ENCODE results near the gene TNFRSF14.

Gene TNFRSF14

GRCh38 chr1:2603521-2604155, 47.5 kb downstream of the TNFRSF14 start:
- no peak for DNase-seq (ENCODE audit: low read depth)
- H3K4me3 ChIP-seq (ENCODE audit: low read length): no peak overlapping the region
- TF ChIP-seq CTCF (conservative IDR thresholded peaks at IDR 0.05; ENCODE audit: low read length): no peak

DNA sequence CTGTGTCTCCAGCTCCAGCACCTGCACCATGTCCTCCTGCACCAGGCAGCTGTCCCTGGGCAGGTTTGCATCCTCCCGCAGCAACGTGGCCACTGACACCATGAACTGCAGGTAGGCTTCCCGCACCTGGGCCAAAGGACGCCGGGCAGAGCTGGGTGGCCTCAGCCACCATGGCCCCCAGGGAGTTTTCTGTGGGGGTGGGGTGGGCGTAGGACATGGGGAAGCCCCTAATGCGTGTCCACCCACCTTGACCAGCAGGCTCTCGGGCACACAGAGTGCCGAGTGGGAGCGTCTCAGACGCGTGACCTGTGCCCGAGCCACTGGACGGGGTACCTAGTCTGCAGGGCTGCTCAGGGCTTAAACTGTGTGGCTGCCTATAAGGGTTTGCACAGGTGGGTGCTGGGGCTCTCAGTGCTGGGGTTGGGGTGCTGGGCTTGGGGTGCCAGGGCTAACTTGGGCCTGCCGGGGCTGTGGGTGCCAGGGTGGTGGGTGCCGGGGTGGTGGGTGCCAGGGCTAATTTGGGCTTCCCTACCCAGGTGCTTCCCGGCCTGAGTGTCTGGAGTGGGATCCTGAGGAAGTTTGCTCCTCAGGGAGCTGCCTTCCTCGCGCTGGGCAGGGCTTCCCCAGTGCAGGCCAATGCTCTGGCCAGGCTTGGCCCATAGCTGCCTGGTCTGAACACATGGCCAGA, 48.1 kb downstream of the TNFRSF14 start:
- no peak overlapping the region for H3K4me3 ChIP-seq (ENCODE audit: low read length)
- DNase-seq (ENCODE audit: low read depth): no peak
- TF ChIP-seq CTCF (conservative IDR thresholded peaks at IDR 0.05; ENCODE audit: low read length): no peak

GRCh38 chr1:2604844-2605508, 48.8 kb downstream of the TNFRSF14 start:
- TF ChIP-seq CTCF (conservative IDR thresholded peaks at IDR 0.05; ENCODE audit: low read length): no peak
- H3K4me3 ChIP-seq (ENCODE audit: low read length): no peak overlapping the region
- no peak for DNase-seq (ENCODE audit: low read depth)

DNA sequence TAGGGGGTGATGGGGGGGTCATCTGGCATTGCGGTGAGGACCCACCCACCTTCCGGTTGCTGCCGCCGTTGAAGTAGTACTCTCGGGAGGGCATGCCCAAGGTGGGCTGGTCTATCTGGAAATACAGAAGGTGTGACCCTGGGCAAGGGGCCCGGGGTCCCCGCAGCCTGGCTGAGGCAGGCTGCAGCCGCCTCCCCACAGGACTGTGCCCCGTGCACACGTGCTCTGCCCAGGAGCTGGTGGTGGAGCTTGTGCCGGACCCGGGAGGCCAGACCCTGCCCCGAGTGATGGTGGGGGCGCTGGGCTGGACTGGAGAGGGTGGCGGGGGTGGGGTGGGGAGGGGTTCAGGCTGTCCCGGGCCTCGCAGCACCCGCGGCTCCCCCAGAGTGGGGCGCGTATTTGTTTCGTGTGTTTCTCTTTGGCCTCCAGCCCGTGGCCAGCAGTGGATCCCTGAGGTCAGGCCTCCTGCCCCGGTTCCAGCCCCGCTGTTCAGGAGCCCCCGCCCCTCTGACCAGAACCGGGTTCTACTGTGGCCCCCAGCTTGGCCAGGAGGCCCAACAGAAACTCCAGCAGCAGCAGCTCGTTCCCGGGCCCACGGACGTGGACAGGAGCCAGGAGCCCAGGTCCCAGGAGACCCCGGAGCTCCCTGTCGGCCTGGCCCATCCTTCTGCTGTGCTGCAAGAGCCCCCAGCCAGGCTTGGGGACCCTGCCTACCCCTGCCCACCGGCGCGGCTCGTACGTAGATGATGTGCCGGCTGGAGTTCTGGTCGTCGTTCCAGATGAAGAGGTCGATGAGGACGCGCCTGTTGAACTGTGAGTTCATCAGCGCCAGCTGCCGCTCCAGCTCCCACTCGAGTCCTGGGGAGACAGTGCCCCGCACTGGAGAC, 49.6 kb downstream of the TNFRSF14 start:
- DNase-seq (ENCODE audit: low read depth): no peak
- TF ChIP-seq CTCF (conservative IDR thresholded peaks at IDR 0.05; ENCODE audit: low read length): no peak
- no peak overlapping the region for H3K4me3 ChIP-seq (ENCODE audit: low read length)

DNA sequence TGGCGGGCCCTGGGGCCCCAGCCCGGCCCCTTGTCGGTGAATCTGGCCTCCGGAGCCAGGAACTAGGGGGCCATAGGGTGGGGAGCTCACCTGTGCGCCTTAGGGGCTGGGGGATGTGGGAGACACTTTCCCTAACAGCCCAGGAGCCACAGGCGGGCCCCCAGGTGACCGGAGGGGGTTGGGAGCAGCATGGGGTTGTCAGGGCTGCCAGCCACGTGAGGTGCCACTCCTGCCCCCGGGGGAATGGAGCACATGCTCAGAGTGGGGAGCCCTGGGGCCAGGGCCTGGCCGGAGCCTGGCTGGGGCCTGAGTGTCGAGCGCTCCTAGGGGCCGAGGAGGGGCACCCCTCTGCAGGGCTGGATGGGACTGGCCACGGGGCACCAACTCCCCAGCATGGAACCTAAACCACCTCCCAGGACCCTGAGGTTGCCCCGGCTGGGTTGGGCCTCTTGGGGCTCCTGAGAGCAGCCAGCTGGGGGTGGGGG, 50.3 kb downstream of the TNFRSF14 start:
- H3K4me3 ChIP-seq (ENCODE audit: low read length): no peak overlapping the region
- no peak for DNase-seq (ENCODE audit: low read depth)

More for the DNA sequence above, 50.3 kb downstream of the TNFRSF14 start:
- no peak for TF ChIP-seq CTCF (conservative IDR thresholded peaks at IDR 0.05; ENCODE audit: low read length)

Data from AG10803 (cell line).